Gastrocnemius medialis (tissue), 4 donors: ENCODE data around the gene WSCD1. TPM values are rescaled to one million over a fixed set of nuclear protein-coding genes. Genes with fewer than 3 reads are reported as not detected.

ENCODE experiments used
- ATAC-seq, 2 donors: fragments of 150-250 bp; one replicate each; pipeline ENCODE4 v1.9.1; 2016
- DNase-seq, 2 donors: peaks; one replicate each; pipeline ENCODE4 v3.0.0-alpha.2; 2019
- H3K27ac ChIP-seq, 4 donors: fragments of 200-600 bp; sonication (generic); 1 replicate in 1 of 4; 2 replicates in 3 of 4; pipeline ENCODE4 v1.5.1; 2016 to 2018; ENCODE audit warnings: mild to moderate bottlenecking in 2 of 4, moderate library complexity in 1 of 4
- H3K27me3 ChIP-seq, 3 donors: fragments of 200-600 bp; sonication (generic) in 2 of 3; 1 replicate in 1 of 3; 2 replicates in 2 of 3; pipeline versions ENCODE4 v1.5.1 to v1.6.0; 2016 to 2019; ENCODE audit warnings: mild to moderate bottlenecking in 1 of 3, moderate library complexity in 1 of 3
- H3K36me3 ChIP-seq, 2 donors: fragments of 200-600 bp; sonication (generic) in 1 of 2; one replicate each; pipeline ENCODE4 v1.5.1; 2017 to 2018
- H3K4me1 ChIP-seq, 2 donors: fragments of 200-600 bp; sonication (generic) in 1 of 2; one replicate each; pipeline ENCODE4 v1.5.1; 2016 to 2017; ENCODE audit warnings: mild to moderate bottlenecking in 2 of 2
- H3K4me3 ChIP-seq, 4 donors: fragments of 200-600 bp; sonication (generic) in 3 of 4; 1 replicate in 1 of 4; 2 replicates in 3 of 4; pipeline ENCODE4 v1.5.1; 2016 to 2019; ENCODE audit warnings: mild to moderate bottlenecking in 2 of 4
- H3K9me3 ChIP-seq, 3 donors: fragments of 200-600 bp; sonication (generic) in 2 of 3; 1 replicate in 1 of 3; 2 replicates in 2 of 3; pipeline ENCODE4 v1.5.1; 2016 to 2019
- POLR2A ChIP-seq, 2 donors: fragments of 450-650 bp; IDR thresholded peaks; one replicate each; pipeline ENCODE4 v1.6.1; 2017; ENCODE audit warnings: antibody characterized with exemption in 2 of 2, mild to moderate bottlenecking in 2 of 2, moderate library complexity in 2 of 2
- in situ Hi-C, 4 donors: fragments of 200-750 bp; cut with MboI; loops; one replicate each; pipeline versions ENCODE4 v1.15.0 to v1.8.0; 2017; ENCODE audit warnings: low sequenced_read_pairs in 4 of 4
- intact Hi-C: fragments of 100-400 bp; cut with DNase I; formaldehyde crosslinking; loops from one replicate; pipeline ENCODE4 v1.15.1; 2023; ENCODE audit warnings: low total_unique reads
- total RNA-seq, 4 donors: library from RNA; depleted of rRNA; stranded (reverse); fragments of >200 nt; gene quantifications; one replicate each; pipeline versions ENCODE4 v1.1.0 to v1.2.3, GENCODE V29; 2016
- TF ChIP-seq, protein P1 (sequence below), 5 experiments: fragments of 450-650 bp in 3 of 5; fragments of 200-600 bp in 2 of 5; sonication (generic) in 2 of 5; IDR thresholded peaks in 4 of 5; conservative IDR thresholded peaks in 1 of 5; 1 replicate in 4 of 5; 2 replicates in 1 of 5; pipeline ENCODE4 v1.5.1; 2016 to 2019; ENCODE audit warnings: antibody characterized with exemption in 5 of 5, mild to moderate bottlenecking in 3 of 5, moderate library complexity in 3 of 5

The WSCD1 gene
- total RNA-seq, 4 donors from 2014 or later, result 2.7 to 15.3 (median 5.9) TPM

GRCh38 chr17:6054372-6054771, 15.8 kb upstream of the WSCD1 start:
- H3K9me3 ChIP-seq, result no peaks in the 10 kb centered on the region
- no peaks in the 10 kb centered on the region for H3K27me3 ChIP-seq
- H3K36me3 ChIP-seq, result no peaks in the 10 kb centered on the region
- DNase-seq, result no peak
- in situ Hi-C loops (loop anchor here in 2 of 4 donors (25.0 kb wide), 3 partner anchors 108 to 467 kb away; partner anchors contain the start of gene NLRP1 (in 2 of the 2)), intact Hi-C loops (no loop called here)
- TF ChIP-seq, protein P1, sequence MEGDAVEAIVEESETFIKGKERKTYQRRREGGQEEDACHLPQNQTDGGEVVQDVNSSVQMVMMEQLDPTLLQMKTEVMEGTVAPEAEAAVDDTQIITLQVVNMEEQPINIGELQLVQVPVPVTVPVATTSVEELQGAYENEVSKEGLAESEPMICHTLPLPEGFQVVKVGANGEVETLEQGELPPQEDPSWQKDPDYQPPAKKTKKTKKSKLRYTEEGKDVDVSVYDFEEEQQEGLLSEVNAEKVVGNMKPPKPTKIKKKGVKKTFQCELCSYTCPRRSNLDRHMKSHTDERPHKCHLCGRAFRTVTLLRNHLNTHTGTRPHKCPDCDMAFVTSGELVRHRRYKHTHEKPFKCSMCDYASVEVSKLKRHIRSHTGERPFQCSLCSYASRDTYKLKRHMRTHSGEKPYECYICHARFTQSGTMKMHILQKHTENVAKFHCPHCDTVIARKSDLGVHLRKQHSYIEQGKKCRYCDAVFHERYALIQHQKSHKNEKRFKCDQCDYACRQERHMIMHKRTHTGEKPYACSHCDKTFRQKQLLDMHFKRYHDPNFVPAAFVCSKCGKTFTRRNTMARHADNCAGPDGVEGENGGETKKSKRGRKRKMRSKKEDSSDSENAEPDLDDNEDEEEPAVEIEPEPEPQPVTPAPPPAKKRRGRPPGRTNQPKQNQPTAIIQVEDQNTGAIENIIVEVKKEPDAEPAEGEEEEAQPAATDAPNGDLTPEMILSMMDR (IDR thresholded peaks at IDR 0.05 in 4 of 5, conservative IDR thresholded peaks at IDR 0.05 in 1 of 5), result no peak
- TF ChIP-seq POLR2A (IDR thresholded peaks at IDR 0.05), result no peak
- no peaks in the 10 kb centered on the region for H3K4me1 ChIP-seq
- H3K27ac ChIP-seq, result no peak overlapping the region
- ATAC-seq, result no peak
- no peak overlapping the region for H3K4me3 ChIP-seq

DNA sequence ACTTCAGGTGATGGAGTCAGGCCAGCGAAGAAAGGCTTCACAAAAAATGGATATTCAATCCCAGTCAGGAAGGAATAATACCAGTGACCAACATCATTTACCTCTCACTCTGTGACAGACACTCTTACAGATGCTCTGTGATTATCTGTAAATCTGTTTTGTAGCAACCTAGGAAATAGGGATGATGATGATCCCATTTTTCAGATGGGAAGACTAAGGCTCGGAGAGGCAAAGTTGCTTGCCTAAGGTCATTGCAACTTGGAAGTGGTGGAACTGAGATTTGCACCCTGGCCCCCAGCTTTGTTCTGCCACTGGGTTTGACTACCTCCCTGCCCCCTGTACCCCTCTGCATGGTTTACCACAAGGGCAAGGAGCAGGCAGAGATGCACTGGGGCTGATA, 14.1 kb upstream of the WSCD1 start:
- no peak for TF ChIP-seq POLR2A (IDR thresholded peaks at IDR 0.05)
- TF ChIP-seq, protein P1 (IDR thresholded peaks at IDR 0.05 in 4 of 5, conservative IDR thresholded peaks at IDR 0.05 in 1 of 5), result no peak
- in situ Hi-C loops, result loop anchor here in 2 of 4 donors (25.0 kb wide), 3 partner anchors 106 to 469 kb away; partner anchors contain the start of gene NLRP1 (in 2 of the 2)
- DNase-seq (no peak), ATAC-seq (no peak)
- intact Hi-C loops, result no loop called here
- no peak overlapping the region for H3K27ac ChIP-seq
- no peak overlapping the region for H3K4me3 ChIP-seq
- no peaks in the 10 kb centered on the region for H3K36me3 ChIP-seq
- no peaks in the 10 kb centered on the region for H3K9me3 ChIP-seq
- H3K27me3 ChIP-seq, result no peaks in the 10 kb centered on the region
- no peaks in the 10 kb centered on the region for H3K4me1 ChIP-seq

GRCh38 chr17:6057562-6057961, 12.6 kb upstream of the WSCD1 start:
- ATAC-seq (no peak), DNase-seq (no peak)
- no peaks in the 10 kb centered on the region for H3K27me3 ChIP-seq
- no peak overlapping the region for H3K27ac ChIP-seq
- intact Hi-C loops (no loop called here), in situ Hi-C loops (loop anchor here in 2 of 4 donors (25.0 kb wide), 3 partner anchors 105 to 470 kb away; partner anchors contain the start of gene NLRP1 (in 2 of the 2))
- H3K36me3 ChIP-seq, result no peaks in the 10 kb centered on the region
- H3K4me3 ChIP-seq, result no peak overlapping the region
- TF ChIP-seq POLR2A (IDR thresholded peaks at IDR 0.05), result no peak
- TF ChIP-seq, protein P1 (IDR thresholded peaks at IDR 0.05 in 4 of 5, conservative IDR thresholded peaks at IDR 0.05 in 1 of 5), result no peak
- no peaks in the 10 kb centered on the region for H3K4me1 ChIP-seq
- no peaks in the 10 kb centered on the region for H3K9me3 ChIP-seq

GRCh38 chr17:6059406-6059805, 10.8 kb upstream of the WSCD1 start:
- no peaks in the 10 kb centered on the region for H3K36me3 ChIP-seq
- in situ Hi-C loops, result loop anchor here in 2 of 4 donors (25.0 kb wide), 3 partner anchors 103 to 472 kb away; partner anchors contain the start of gene NLRP1 (in 2 of the 2)
- H3K4me3 ChIP-seq, result no peak overlapping the region
- no peak overlapping the region for H3K27ac ChIP-seq
- ATAC-seq (no peak), DNase-seq (no peak)
- intact Hi-C loops, result no loop called here
- no peaks in the 10 kb centered on the region for H3K4me1 ChIP-seq
- TF ChIP-seq, protein P1 (IDR thresholded peaks at IDR 0.05 in 4 of 5, conservative IDR thresholded peaks at IDR 0.05 in 1 of 5), result no peak
- no peak for TF ChIP-seq POLR2A (IDR thresholded peaks at IDR 0.05)
- peaks cover 0 to 5% (median 0%) of the 10 kb centered on the region in 3 donors for H3K27me3 ChIP-seq
- no peaks in the 10 kb centered on the region for H3K9me3 ChIP-seq
